Smooth muscle cell (in vitro differentiated cells): Measurements from ENCODE around the gene RARRES1. TPM values are rescaled to one million over a fixed set of nuclear protein-coding genes. Genes with fewer than 3 reads are reported as not detected.
A peak's percentile ranks its signal among the peaks of the same experiment; 100 is the strongest.

ENCODE experiments used
- DNase-seq: peaks from one replicate; lab custom pipeline; 2025; ENCODE audit not compliant: unreplicated experiment; lab: John Stamatoyannopoulos, UW
- H2AFZ ChIP-seq: fragments of 200-600 bp; sonication (generic); 2 replicates; pipeline ENCODE4 v1.6.0; 2016; ENCODE audit warnings: antibody characterized with exemption, low read depth, mild to moderate bottlenecking
- H3F3A ChIP-seq: fragments of 200-600 bp; sonication (generic); 2 replicates; pipeline ENCODE4 v1.6.0; 2017; ENCODE audit warnings: antibody characterized with exemption, low read depth
- H3K27ac ChIP-seq: fragments of 200-600 bp; sonication (generic); 2 replicates; pipeline ENCODE4 v1.5.1; 2016; ENCODE audit warnings: low read depth, mild to moderate bottlenecking
- H3K27me3 ChIP-seq: fragments of 200-600 bp; sonication (generic); 2 replicates; pipeline ENCODE4 v1.6.1; 2016; ENCODE audit warnings: low read depth, mild to moderate bottlenecking
- H3K36me3 ChIP-seq: fragments of 200-600 bp; sonication (generic); 2 replicates; pipeline ENCODE4 v1.5.1; 2016; ENCODE audit warnings: low read depth
- H3K4me1 ChIP-seq: fragments of 200-600 bp; sonication (generic); 2 replicates; pipeline ENCODE4 v1.5.1; 2016; ENCODE audit warnings: low read depth
- H3K4me2 ChIP-seq: fragments of 200-600 bp; sonication (generic); 2 replicates; pipeline ENCODE4 v1.6.0; 2016; ENCODE audit warnings: mild to moderate bottlenecking
- H3K4me3 ChIP-seq: fragments of 200-600 bp; sonication (generic); 2 replicates; pipeline ENCODE4 v1.5.1; 2016; ENCODE audit warnings: mild to moderate bottlenecking
- H3K79me2 ChIP-seq: fragments of 200-600 bp; sonication (generic); 2 replicates; pipeline ENCODE4 v1.6.0; 2016; ENCODE audit warnings: low read depth, mild to moderate bottlenecking
- H3K9ac ChIP-seq: fragments of 200-600 bp; sonication (generic); 2 replicates; pipeline ENCODE4 v1.6.0; 2016; ENCODE audit warnings: low read depth
- H3K9me3 ChIP-seq: fragments of 200-600 bp; sonication (generic); replicated peaks from 2 replicates; pipeline ENCODE4 v1.5.1; 2016; ENCODE audit warnings: low read depth
- H4K20me1 ChIP-seq: fragments of 200-600 bp; sonication (generic); 2 replicates; pipeline ENCODE4 v1.6.0; 2016; ENCODE audit warnings: low read depth
- CTCF ChIP-seq: fragments of 200-600 bp; sonication (generic); IDR thresholded peaks from 2 replicates; pipeline ENCODE4 v1.5.1; 2017; ENCODE audit warnings: borderline replicate concordance, mild to moderate bottlenecking, antibody characterized with exemption; ENCODE audit not compliant: insufficient read depth, poor library complexity, severe bottlenecking
- WGBS: methylation state at CpG from one replicate; pipeline ENCODE4 v1.1.7; 2016; ENCODE audit warnings: low lambda C conversion rate; 5-methylcytosine and 5-hydroxymethylcytosine counted together
- polyA plus RNA-seq: library from polyadenylated mRNA; unstranded; fragments of >200 nt; fragmentation: Nextera tagmentation; extraction: Ambion mirVana; gene quantifications from 2 replicates; pipeline ENCODE4 v1.2.1, GENCODE V29; 2016
- total RNA-seq: library from RNA; depleted of rRNA; stranded (reverse); fragments of >200 nt; gene quantifications from 2 replicates; pipeline ENCODE4 v1.2.3, GENCODE V29; 2014

The RARRES1 gene
- total and polyA plus RNA-seq, 2 experiments from 2014 or later = 6.6 to 15.3 TPM

DNA sequence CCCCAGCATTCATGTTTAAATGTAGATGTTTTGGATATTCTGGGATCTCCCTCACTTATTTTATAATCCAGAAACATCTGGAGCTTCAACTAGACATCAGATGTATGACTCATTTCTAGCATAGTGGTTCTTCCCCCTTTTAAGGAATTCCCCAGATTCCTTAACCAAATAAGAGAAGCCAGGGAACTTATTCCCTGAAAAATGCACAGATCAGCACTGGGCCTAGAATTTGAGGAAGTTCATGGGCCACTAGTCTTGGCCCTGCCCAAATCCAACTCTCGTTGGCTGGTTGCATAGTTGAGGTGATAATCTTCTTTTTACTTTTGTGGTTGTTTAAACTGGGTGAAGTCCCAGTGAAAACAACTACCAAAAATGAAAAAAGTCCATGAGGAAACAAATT is 20.4 kb downstream of the RARRES1 start:
- Histone ChIP-seq H3K9ac (peak overlapping the region; percentile 63), H3K9me3 (no peaks in the 10 kb centered on the region), H3K4me3 (no peak overlapping the region), H3K4me1 (peaks cover 16% of the 10 kb centered on the region), H3K36me3 (no peaks in the 10 kb centered on the region), H3K27me3 (no peaks in the 10 kb centered on the region), H3K4me2 (peak overlapping the region; percentile 54), H4K20me1 (no peaks in the 10 kb centered on the region), H3F3A (peaks cover 46% of the 10 kb centered on the region), H3K27ac (peak overlapping the region; percentile 95), H2AFZ (no peak overlapping the region), H3K79me2 (no peaks in the 10 kb centered on the region)
- no peak for DNase-seq
- 12% methylated on average over 1 of the region's 1 CpG for WGBS
- no peak for TF ChIP-seq CTCF

DNA sequence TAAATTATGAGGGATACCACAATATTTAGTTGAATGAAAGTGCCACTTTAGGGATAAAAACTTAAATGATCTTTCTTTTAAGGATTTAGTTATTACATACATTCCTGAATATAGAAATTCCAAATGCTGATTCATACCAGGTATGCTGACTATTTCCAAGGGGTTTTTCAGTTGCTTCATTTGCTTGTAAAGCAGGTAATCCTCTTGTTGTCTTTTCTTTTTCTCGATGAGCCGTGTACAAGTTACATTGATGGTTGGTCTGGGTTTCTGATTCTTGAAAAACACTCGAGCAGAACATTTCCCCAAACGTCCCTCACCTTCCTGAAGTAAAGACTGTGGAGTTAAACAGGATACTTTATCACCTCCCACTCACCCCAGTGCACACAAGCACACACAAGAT is 21.7 kb downstream of the RARRES1 start:
- Histone ChIP-seq H3K4me3 (no peak overlapping the region), H3F3A (peaks cover 38% of the 10 kb centered on the region), H3K9me3 (no peaks in the 10 kb centered on the region), H3K36me3 (no peaks in the 10 kb centered on the region), H3K27ac (peak overlapping the region; percentile 95), H4K20me1 (no peaks in the 10 kb centered on the region), H3K79me2 (no peaks in the 10 kb centered on the region), H3K9ac (peak overlapping the region; percentile 25), H3K4me1 (peaks cover 16% of the 10 kb centered on the region), H2AFZ (no peak overlapping the region), H3K27me3 (no peaks in the 10 kb centered on the region), H3K4me2 (peak overlapping the region; percentile 20)
- TF ChIP-seq CTCF = no peak
- no peak for DNase-seq
- WGBS = 53% methylated on average over 4 of the region's 4 CpGs

GRCh38 chr3:158709666-158710083 is 22.6 kb downstream of the RARRES1 start:
- Histone ChIP-seq H3K4me1 (peaks cover 16% of the 10 kb centered on the region), H3K9ac (no peak overlapping the region), H4K20me1 (no peaks in the 10 kb centered on the region), H3K79me2 (no peaks in the 10 kb centered on the region), H2AFZ (no peak overlapping the region), H3K27me3 (no peaks in the 10 kb centered on the region), H3K4me3 (no peak overlapping the region), H3K27ac (peak overlapping the region; percentile 95), H3F3A (peaks cover 38% of the 10 kb centered on the region), H3K9me3 (no peaks in the 10 kb centered on the region), H3K36me3 (no peaks in the 10 kb centered on the region), H3K4me2 (peak overlapping the region; percentile 76)
- TF ChIP-seq CTCF = no peak
- WGBS = 2% methylated on average over 4 of the region's 4 CpGs
- DNase-seq = peak; percentile 20

GRCh38 chr3:158703566-158703965 is 28.7 kb downstream of the RARRES1 start:
- H3K79me2 ChIP-seq = no peaks in the 10 kb centered on the region
- no peak for DNase-seq
- no peaks in the 10 kb centered on the region for H4K20me1 ChIP-seq
- 41% methylated on average over 1 of the region's 1 CpG for WGBS
- H3K27me3 ChIP-seq = no peaks in the 10 kb centered on the region
- TF ChIP-seq CTCF = no peak
- H3K4me2 ChIP-seq = peak overlapping the region; percentile 70
- no peak overlapping the region for H3K4me3 ChIP-seq
- no peaks in the 10 kb centered on the region for H3K36me3 ChIP-seq
- no peak overlapping the region for H3K9ac ChIP-seq
- H3K27ac ChIP-seq = peak overlapping the region; percentile 80
- H3F3A ChIP-seq = no peaks in the 10 kb centered on the region
- no peaks in the 10 kb centered on the region for H3K4me1 ChIP-seq
- no peaks in the 10 kb centered on the region for H3K9me3 ChIP-seq
- H2AFZ ChIP-seq = no peak overlapping the region
